ENCODE data around the gene CHRD.

GRCh38 chr3:184415203-184415490, 35.3 kb downstream of the CHRD start:
- TF ChIP-seq EZH2 (IDR thresholded peaks at IDR 0.05; ENCODE audit: low read length, unreplicated experiment) (no peak), CTCF (conservative IDR thresholded peaks at IDR 0.05; ENCODE audit: low read depth, low read length) (no peak), EZH2phosphoT487 (IDR thresholded peaks at IDR 0.05; ENCODE audit: borderline replicate concordance, low read length) (no peak)
